ENCODE data around the gene TMC7. TPM values are rescaled to one million over a fixed set of nuclear protein-coding genes. Genes with fewer than 3 reads are reported as not detected.

TMC7 gene
- total RNA-seq, 1 experiment from 2014 or later = 4.1 TPM

DNA sequence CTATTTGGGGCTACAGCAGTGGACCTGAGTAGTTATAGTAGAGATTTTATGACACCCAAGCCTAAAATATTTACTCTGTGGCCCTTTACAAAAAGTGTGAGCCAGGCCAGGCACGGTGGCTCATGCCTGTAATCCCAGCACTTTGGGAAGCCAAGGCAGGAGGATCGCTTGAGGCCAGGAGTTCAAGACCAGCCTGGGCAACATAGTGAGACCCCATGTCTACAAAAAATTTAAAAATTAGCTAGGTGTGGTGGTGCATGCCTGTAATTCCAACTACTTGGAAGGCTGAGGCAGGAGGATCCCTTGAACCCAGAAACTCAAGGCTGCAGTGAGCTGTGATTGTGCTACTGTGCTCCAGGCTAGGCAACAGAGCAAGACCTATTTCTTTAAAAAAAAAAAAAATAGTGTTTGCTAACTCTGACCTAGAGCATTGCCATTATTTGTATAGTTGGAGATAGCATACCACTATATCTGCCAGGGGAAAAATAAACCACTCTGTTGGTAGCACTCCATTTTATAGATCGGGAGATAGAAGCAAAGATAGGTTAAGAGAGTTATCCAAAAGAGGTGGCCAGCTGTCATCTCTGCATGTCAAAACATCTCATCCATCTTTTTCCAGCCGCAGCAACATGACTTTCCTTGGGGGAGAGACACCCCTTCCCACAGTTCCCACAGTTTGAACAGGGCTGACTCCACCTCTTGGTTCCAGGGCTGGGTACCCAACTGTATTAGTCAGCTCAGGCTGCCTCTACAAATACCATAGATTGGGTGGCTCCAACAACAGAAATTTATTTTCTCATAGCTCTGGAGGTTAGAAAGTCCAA is 127.0 kb downstream of the TMC7 start:
- DNase-seq (ENCODE audit: extremely low read depth, low read depth) = no peak

DNA sequence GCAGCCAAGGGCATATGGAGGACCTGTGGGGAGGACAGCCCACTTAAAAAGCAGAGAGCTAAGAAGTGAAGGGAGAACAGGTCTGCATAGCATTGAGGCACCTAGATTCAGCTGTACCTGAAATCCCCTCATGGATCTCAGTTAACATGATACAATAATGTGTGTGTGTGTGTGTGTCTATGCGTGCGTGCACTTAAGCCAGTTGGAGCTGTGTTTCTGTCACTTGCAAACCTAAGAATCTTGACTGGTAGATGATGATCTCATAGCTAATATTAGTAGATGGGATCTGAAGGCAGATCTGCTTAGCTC is 128.3 kb downstream of the TMC7 start:
- no peak for DNase-seq (ENCODE audit: extremely low read depth, low read depth)

Small RNA genes lying within 50 kb of the gene (small RNA-seq; reads per million reads assigned to genes)
- 0 to 0.02 reads per million in 2 experiments for gene RNU6-1340P

Other genes starting within 250 kb of the TMC7 start
- gene RPS15A, start 193.6 kb upstream of the TMC7 start, total RNA-seq (2014; rRNA removed; shearing (Covaris generic)) = 3,272 and 4,633 TPM in 2 replicates
- 309 and 323 TPM in 2 replicates for gene ARL6IP1, start 182.4 kb upstream of the TMC7 start, total RNA-seq (2014; rRNA removed; shearing (Covaris generic))
- gene SMG1, start 57.5 kb upstream of the TMC7 start, total RNA-seq (2014; rRNA removed; shearing (Covaris generic)) = 30.7 and 34.4 TPM in 2 replicates
- gene COQ7, start 83.7 kb downstream of the TMC7 start, total RNA-seq (2014; rRNA removed; shearing (Covaris generic)) = 28.5 and 33.8 TPM in 2 replicates
- gene ITPRIPL2, start 130.0 kb downstream of the TMC7 start, total RNA-seq (2014; rRNA removed; shearing (Covaris generic)) = 25.7 and 30.0 TPM in 2 replicates
- gene SYT17, start 184.3 kb downstream of the TMC7 start, total RNA-seq (2014; rRNA removed; shearing (Covaris generic)) = 2.0 and 4.1 TPM in 2 replicates